GM12878 (cell line): ENCODE measurements around the gene GJD3.
"Not testable (repeated sequence)": the region's sequence is repeated elsewhere in the genome, so short reads cannot be mapped to it uniquely, and the experiment has no call there.

ENCODE experiments used
- FOS ChIP-seq: IDR thresholded peaks from 3 replicates; pipeline ENCODE4 v1.6.1; 2011; ENCODE audit warnings: borderline replicate concordance; ENCODE audit not compliant: insufficient read length; ENCODE audit errors: extremely low read depth
- MAX ChIP-seq: IDR thresholded peaks from 2 replicates; pipeline ENCODE4 v1.6.1; 2012; ENCODE audit warnings: low read depth, low read length, improper control_type of control experiment
- MEF2A ChIP-seq: IDR thresholded peaks from 2 replicates; pipeline ENCODE4 v1.6.1; 2011; ENCODE audit warnings: low read depth, mild to moderate bottlenecking, low read length, moderate library complexity; ENCODE audit not compliant: insufficient read depth
- SP1 ChIP-seq: IDR thresholded peaks from one replicate; pipeline ENCODE4 v1.6.1; 2011; ENCODE audit warnings: low read depth, low read length
- TCF7 ChIP-seq: IDR thresholded peaks from 2 replicates; pipeline ENCODE4 v1.6.1; 2014; ENCODE audit warnings: antibody characterized with exemption, borderline replicate concordance

GRCh38 chr17:40376541-40376940 is 12.0 kb upstream of the GJD3 start:
- not testable (repeated sequence) for TF ChIP-seq TCF7, SP1, MEF2A, MAX, FOS
